Measurements from ENCODE around the gene WDR86.
A peak's percentile ranks its signal among the peaks of the same experiment; 100 is the strongest.

WDR86 gene

DNA sequence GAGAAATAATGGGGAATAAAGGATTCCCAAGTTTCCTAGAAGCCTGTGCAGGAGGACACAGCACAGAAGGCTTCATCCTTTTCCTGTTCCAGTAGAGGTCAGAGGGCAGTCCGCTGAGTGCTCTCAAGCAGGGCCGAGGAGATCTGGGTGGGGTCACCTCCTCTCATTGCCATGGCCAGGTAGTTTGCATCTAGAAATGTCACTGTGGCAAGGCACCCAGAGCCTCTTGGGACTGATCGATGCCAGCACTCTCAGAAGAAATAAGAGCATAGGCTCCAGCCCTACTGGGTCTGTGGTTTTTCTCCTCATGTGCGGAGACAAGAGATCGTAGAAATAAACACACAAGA, 60.4 kb downstream of the WDR86 start:
- TF ChIP-seq POLR2A (IDR thresholded peaks at IDR 0.05; ENCODE audit: low read depth, low read length), result no peak
- DNase-seq (ENCODE audit: insufficient read length, low spot score), result no peak
- FAIRE-seq, result no peak

DNA sequence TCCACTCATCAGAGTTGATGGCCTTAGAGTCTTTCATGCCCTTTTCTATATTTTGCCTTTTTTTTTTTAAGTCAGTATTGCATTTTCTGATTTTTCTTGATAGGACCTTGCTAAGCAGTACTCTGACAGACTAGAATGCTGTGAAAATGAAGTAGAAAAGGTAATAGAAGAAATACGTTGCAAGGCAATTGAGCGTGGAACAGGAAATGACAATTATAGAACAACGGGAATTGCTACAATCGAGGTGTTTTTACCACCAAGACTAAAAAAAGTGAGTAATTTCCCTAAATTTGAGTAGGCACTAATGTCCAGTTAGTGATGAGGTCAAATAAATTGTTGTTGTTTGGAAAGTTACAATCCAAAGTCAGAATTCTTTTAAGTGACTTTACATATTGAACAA, 60.9 kb downstream of the WDR86 start:
- DNase-seq (ENCODE audit: insufficient read length, low spot score) (no peak), FAIRE-seq (no peak)

DNA sequence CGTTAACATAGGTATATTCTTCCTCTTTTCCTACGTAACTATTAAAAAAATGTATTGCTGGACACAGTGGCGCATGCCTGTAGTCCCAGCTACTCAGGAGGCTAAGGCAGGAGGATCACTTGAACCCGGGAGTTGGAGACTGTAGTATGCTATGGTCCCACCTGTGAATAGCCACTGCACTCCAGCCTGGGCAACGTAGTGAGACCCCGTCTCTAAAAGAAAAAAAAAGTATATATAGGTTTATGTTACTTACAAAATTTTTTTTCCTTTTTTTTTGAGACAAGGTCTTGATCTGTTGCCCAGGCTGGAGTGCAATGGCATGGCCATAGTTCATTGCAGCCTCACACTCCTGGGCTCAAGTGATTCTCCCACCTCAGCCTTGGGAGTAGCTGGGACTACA, 62.6 kb downstream of the WDR86 start:
- no peak for FAIRE-seq
- no peak for TF ChIP-seq POLR2A (IDR thresholded peaks at IDR 0.05; ENCODE audit: low read depth, low read length)
- DNase-seq (ENCODE audit: insufficient read length, low spot score), result no peak

More for the DNA sequence above, 60.9 kb downstream of the WDR86 start:
- no peak for TF ChIP-seq POLR2A (IDR thresholded peaks at IDR 0.05; ENCODE audit: low read depth, low read length)

DNA sequence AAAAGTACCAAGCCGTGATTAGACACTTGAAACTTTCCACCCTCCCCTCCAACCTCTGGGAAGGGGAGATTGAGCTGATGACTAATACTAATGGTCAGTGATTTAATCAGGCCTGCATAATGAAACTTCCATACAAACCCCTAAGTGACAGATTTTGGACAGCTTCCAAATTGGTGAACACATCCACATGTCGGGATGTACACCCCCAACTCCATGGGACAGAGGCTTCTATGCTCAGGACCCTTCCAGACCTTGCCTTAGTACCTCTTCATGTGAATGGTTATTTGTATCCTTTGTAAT, 63.4 kb downstream of the WDR86 start:
- FAIRE-seq (no peak), DNase-seq (ENCODE audit: insufficient read length, low spot score) (no peak)
- TF ChIP-seq POLR2A (IDR thresholded peaks at IDR 0.05; ENCODE audit: low read depth, low read length), result no peak

DNA sequence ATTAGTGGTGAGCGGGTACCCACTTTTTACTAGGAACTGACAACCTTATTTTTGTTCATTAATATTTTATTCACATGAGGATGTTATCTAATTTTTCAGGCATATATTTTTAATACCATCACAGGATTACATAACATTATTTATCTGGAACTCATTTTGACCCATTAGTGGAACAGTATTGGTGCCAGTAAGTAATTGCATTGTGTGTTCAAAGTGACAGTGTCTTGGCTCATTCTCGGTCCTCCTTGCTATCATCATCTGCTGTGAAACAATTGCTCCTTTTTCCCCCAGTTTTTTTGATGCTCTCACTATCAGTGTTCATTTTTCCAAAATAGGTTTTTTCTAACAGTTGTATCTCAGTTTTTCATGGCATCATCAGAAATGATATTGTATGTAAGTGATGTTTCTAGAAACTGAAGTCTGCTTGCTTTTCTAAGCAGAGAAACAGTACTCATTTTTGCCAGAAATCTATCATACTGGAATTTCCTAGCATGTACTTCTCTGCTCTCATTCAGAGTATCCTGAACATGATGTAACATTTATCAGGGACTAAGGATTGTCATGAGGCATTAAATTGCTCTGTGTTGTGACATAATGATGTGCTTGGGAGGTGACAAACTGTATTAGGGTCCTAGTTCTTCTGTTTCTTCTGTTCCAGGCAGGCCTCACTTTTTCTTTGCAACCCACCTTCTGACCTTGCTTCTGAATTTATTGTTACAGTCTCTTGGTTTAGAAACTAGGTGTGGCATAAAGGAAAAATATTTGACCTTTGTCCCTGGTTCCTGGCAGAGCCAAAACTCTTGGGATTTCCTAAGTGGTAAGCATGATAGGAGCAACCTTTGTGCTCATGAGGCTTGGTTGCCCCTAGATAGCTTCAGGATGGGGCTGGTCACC, 64.0 kb downstream of the WDR86 start:
- no peak for DNase-seq (ENCODE audit: insufficient read length, low spot score)
- no peak for TF ChIP-seq POLR2A (IDR thresholded peaks at IDR 0.05; ENCODE audit: low read depth, low read length)
- no peak for FAIRE-seq

DNA sequence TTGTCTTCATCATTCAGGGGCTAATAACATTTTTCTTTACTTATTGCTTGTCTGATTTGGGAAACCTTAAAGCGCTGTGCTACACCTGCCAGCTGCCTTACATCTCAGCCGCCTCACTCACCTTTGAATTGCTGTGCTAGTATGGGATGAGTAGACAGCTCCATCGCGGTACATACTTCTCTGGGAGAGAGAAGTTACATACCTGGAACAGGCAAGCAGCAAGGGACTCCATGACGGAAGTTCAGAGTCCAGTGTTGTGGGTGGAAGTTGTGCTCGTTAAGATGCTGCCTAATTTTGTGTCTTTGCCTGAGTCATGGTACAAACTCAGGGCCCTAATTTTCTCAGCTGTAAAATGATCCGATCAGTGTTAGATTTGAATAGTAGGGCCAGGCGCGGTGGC, 66.3 kb downstream of the WDR86 start:
- DNase-seq (ENCODE audit: insufficient read length, low spot score), result no peak
- TF ChIP-seq POLR2A (IDR thresholded peaks at IDR 0.05; ENCODE audit: low read depth, low read length), result no peak
- FAIRE-seq, result no peak

DNA sequence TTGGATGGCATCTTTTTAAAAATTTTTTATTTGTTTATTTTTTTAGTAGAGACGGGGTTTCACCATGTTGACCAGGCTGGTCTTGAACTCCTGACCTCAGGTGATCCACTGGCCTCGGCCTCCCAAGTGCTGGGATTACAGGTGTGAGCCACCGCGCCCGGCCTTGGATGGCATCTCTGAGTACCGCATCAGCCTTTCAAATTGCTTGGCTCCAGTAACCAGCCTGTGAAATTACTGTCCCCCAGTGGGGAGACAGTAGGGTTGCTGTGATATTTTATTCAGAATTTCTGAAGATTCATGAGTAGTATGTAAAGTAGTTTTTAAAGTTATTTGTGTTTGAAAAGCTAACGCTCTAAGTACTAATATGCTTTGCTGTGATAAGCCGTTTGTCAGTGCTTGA, 67.0 kb downstream of the WDR86 start:
- DNase-seq (ENCODE audit: insufficient read length, low spot score) (no peak), FAIRE-seq (no peak)
- no peak for TF ChIP-seq POLR2A (IDR thresholded peaks at IDR 0.05; ENCODE audit: low read depth, low read length)

DNA sequence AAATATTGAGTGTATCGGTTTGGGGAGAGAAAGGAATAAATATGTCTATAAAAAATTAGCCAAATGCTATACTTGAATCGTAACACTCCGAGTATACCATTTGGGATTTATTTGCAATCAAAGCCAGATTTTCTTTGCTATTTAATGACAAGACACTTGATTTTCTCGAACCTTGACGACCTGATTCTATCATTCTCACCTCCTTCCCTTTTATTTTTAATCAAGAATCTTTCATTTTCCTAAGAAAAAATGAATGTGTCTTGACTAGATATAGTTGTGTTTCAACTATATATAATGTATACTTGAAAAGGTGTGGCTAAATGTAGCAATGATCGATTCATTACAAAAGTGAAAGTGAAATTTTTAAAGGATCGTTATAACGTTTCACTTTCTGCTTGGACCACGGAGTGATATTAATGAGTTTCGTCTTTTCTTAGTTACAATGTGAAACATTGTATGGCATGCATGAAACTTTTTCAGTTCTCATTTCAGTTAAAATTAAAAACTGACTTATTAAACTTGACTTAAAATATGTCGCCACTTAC, 67.7 kb downstream of the WDR86 start:
- DNase-seq (ENCODE audit: insufficient read length, low spot score), result no peak

DNA sequence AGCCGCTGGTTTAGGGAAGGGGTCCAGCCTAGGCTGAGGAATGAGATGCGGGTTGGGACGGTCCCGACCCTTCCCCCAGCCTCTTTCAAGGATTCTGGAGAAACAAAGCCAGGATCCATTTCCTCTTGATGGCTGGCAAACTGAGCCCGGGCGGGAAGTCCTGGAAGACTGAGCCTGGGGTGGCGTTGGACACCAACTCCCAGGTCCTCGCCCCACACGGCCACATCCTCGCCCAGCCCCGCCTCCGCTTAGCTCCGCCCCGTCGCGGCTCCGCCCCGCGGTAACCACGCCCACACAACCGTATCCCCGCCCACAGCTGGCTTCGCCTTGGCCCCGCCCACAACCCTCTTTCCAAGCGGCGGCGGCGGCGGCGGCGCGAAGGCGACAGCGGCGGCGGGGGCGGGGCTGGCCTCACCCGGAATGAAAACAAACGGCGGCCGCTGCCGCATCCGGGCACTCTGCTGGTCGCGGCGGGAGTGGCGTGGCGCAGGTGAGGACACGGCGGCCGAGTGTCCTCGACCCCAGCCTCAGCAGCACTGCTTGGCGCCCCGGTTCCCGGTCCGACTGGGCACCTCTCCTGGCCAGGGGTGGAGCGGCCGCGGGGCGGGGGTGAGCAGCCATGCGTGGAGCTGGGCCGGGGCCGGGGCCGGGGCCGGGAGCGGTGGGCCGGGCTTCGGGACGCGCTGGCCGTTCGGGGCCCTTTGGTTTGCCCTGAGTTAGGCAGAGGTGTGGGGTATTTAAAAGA, 68.3 kb downstream of the WDR86 start, which contains the start of gene NUB1:
TSS of gene NUB1 (plus strand) at position 456 of the 745 bp plus-strand sequence. CDS start 3,538 bp downstream, outside the sequence.
- DNase-seq (ENCODE audit: insufficient read length, low spot score), result peak; percentile 80
- peak; percentile 80 for TF ChIP-seq POLR2A (IDR thresholded peaks at IDR 0.05; ENCODE audit: low read depth, low read length)
- FAIRE-seq, result no peak

More for the DNA sequence above, 67.7 kb downstream of the WDR86 start:
- TF ChIP-seq POLR2A (IDR thresholded peaks at IDR 0.05; ENCODE audit: low read depth, low read length), result no peak
- FAIRE-seq, result no peak

DNA sequence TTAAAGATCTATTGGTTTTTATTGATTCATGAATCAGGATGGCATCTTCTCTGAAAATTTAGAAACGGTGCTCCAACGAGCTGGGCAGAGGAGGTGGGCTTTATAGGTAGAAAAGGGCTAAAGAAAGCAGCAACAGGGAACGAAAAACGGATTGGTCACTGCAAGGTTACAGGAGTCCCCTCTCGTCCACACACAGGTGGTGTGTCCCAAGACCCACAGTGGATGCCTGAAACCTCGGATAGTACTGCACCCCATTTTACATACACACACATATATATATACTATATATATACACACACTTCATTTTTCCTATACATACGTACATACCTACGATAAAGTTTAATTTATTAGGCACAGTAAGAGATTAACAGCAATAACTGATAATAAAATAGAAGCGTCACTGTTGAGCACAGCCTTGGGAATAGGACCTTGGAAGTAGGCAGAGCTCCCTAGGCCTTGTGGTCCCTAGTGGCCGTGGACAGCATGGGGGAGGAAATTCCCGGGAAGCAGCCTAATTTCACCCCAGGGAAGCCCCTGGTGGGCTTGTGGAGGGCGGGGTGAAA, 69.0 kb downstream of the WDR86 start:
- TF ChIP-seq POLR2A (IDR thresholded peaks at IDR 0.05; ENCODE audit: low read depth, low read length), result no peak
- DNase-seq (ENCODE audit: insufficient read length, low spot score), result no peak
- no peak for FAIRE-seq

DNA sequence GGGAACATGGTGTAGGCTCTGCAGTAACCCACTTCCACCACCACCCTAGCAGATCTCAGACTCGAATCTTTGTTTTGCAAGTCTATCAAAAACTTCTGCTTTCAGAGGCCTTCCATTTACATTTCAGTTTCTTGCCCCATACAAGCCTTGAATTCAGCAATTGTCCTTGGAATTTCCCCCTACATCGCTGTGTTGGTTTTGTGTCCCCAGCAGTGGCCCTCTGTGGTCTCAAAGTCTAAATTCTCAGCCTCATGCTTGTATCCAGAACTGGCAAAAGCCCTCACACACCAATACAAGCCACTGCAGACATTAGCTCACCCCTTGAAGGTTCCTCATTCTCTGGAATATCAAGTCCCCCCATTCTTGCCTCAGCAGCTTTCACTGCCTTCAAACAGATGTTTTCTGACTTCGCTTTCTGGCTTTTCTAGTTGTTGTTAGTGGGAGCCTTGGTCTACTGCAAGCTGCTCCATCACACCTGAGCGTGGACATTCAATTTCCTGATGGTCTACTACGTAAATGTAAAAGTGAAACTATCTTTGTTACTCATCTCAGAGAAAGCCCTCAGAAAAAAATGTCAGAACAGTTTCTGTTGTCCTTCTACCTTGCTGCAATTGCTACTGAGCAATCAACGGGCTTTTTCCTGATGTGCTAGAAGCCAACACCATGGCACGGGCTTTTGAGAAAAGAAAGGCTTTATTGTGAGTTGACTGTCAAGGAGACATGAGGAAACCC, 70.0 kb downstream of the WDR86 start:
- no peak for FAIRE-seq
- TF ChIP-seq POLR2A (IDR thresholded peaks at IDR 0.05; ENCODE audit: low read depth, low read length), result no peak
- DNase-seq (ENCODE audit: insufficient read length, low spot score), result no peak

DNA sequence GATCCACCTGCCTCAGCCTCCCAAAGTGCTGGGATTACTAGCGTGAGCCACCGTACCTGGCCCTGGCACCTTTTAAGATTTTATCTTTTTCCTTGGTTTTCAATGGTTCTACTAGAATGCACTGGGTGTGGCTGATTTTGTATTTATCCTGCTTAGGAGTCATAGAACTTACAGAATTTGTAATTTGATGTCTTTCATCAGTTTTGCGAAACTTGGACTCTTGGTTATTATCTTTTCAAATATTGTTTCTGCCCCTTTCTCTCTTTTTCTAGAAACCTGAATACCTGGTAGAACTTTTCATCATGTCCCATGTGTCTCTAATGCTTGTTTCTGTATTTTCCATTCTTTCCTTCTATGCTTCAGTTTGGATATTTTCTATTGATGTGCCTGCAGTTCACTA, 71.0 kb downstream of the WDR86 start:
- no peak for FAIRE-seq
- TF ChIP-seq POLR2A (IDR thresholded peaks at IDR 0.05; ENCODE audit: low read depth, low read length), result no peak

DNA sequence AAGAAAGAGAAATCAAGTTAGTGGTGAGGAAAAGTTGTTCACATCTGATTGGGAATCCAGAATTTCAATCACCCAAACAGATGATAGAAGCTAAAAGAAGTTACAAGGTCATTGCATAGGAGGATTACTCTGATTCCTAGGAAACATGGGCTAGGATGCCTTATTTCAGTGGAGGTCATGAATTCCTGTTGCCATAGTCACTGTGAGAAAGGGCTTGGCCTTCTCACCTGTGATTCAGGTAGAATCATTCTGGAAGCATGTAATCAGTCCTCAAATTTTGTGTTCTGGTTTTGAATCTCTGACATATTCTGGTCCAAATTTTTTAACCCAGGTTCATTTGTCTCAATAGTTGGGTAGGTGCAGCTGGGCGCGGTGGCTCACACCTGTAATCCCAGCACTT, 72.5 kb downstream of the WDR86 start:
- FAIRE-seq (no peak), DNase-seq (ENCODE audit: insufficient read length, low spot score) (no peak)
- no peak for TF ChIP-seq POLR2A (IDR thresholded peaks at IDR 0.05; ENCODE audit: low read depth, low read length)

More for the DNA sequence above, 71.0 kb downstream of the WDR86 start:
- DNase-seq (ENCODE audit: insufficient read length, low spot score), result no peak

All from H54 (cell line).